Neural crest cell (in vitro differentiated cells): Measurements from ENCODE around the gene TPRKB. TPM values are rescaled to one million over a fixed set of nuclear protein-coding genes. Genes with fewer than 3 reads are reported as not detected.
"Not testable (repeated sequence)": the region's sequence is repeated elsewhere in the genome, so short reads cannot be mapped to it uniquely, and the experiment has no call there.

ENCODE experiments used
- DNase-seq: peaks from one replicate; pipeline ENCODE4 v3.0.0; 2021; ENCODE audit warnings: low read depth, mixed read lengths, low spot score
- H3K27ac Mint-ChIP-seq: one replicate; pipeline ENCODE4 v1.8.0; 2021; ENCODE audit warnings: mild to moderate bottlenecking, mixed read lengths; ENCODE audit not compliant: unreplicated experiment
- H3K27me3 Mint-ChIP-seq: 2 replicates; pipeline ENCODE4 v1.8.0; 2021; ENCODE audit warnings: low read depth, mild to moderate bottlenecking, mixed read lengths
- H3K36me3 Mint-ChIP-seq: 2 replicates; pipeline ENCODE4 v1.8.0; 2021; ENCODE audit warnings: low read depth, mild to moderate bottlenecking, mixed read lengths
- H3K4me1 Mint-ChIP-seq: 2 replicates; pipeline ENCODE4 v1.8.0; 2021; ENCODE audit warnings: mixed read lengths
- H3K4me3 Mint-ChIP-seq: one replicate; pipeline ENCODE4 v1.8.0; 2021; ENCODE audit warnings: mild to moderate bottlenecking, mixed read lengths
- H3K9me3 Mint-ChIP-seq: 2 replicates; pipeline ENCODE4 v1.8.0; 2021; ENCODE audit warnings: mixed read lengths
- total RNA-seq: library from RNA; stranded (reverse); gene quantifications from 2 replicates; pipeline ENCODE4 v1.2.1, GENCODE V29; 2021
- TF ChIP-seq, protein P1 (sequence below): fragments of 200-600 bp; sonication (generic); conservative IDR thresholded peaks from 2 replicates; pipeline ENCODE4 v1.5.0; 2021; ENCODE audit warnings: antibody characterized with exemption, mild to moderate bottlenecking

Gene TPRKB
- total RNA-seq, 1 donor from 2014 or later: 44.2 TPM

DNA sequence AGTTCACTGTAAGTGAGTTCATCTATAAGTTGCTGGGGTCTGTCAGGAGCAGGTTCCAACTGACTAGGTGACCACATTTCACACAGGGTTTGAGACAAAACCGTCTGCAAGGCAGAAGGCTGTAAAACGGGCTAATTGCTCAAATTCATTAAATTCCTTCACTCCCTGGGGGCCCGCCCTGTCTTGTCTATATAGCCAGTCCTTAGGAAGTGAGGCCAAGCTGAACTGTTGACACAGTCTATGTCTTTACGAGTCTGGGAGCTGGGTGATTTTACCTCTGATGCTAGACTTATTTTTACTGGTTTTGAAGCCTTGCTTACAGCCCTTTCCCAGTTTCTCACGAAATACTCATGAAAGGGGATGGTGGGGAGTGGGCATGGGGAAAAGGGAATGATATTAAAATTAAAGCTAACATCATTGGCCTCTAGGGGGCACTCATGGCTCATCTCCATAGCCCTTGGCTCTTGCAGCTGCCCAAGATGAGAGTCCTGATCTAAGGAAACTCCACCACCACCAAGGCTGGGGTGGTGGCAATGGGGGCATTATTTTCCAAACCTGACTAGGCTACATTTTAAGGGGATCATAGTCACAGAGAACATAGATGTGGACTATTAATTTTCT lies 57.1 kb downstream of the TPRKB start:
- not testable (repeated sequence) for H3K36me3 Mint-ChIP-seq, H3K27ac Mint-ChIP-seq, H3K4me1 Mint-ChIP-seq, H3K4me3 Mint-ChIP-seq, H3K9me3 Mint-ChIP-seq
- H3K27me3 Mint-ChIP-seq: peaks cover 22% of the 10 kb centered on the region
- peak; percentile 51 for DNase-seq
- TF ChIP-seq, protein P1, sequence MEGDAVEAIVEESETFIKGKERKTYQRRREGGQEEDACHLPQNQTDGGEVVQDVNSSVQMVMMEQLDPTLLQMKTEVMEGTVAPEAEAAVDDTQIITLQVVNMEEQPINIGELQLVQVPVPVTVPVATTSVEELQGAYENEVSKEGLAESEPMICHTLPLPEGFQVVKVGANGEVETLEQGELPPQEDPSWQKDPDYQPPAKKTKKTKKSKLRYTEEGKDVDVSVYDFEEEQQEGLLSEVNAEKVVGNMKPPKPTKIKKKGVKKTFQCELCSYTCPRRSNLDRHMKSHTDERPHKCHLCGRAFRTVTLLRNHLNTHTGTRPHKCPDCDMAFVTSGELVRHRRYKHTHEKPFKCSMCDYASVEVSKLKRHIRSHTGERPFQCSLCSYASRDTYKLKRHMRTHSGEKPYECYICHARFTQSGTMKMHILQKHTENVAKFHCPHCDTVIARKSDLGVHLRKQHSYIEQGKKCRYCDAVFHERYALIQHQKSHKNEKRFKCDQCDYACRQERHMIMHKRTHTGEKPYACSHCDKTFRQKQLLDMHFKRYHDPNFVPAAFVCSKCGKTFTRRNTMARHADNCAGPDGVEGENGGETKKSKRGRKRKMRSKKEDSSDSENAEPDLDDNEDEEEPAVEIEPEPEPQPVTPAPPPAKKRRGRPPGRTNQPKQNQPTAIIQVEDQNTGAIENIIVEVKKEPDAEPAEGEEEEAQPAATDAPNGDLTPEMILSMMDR: peak; percentile 67

Other genes with a start within 250 kb of the TPRKB start
- not detected in 2 replicates for gene NAT8, start 94.9 kb downstream of the TPRKB start, total RNA-seq
- gene DUSP11, start 42.8 kb upstream of the TPRKB start, total RNA-seq: 17.7 and 18.2 TPM in 2 replicates
- not detected in 2 replicates for gene C2orf78, start 46.8 kb upstream of the TPRKB start, total RNA-seq
- gene STAMBP, start 91.6 kb upstream of the TPRKB start, total RNA-seq: 37.4 and 44.7 TPM in 2 replicates
- gene ACTG2, start 155.7 kb upstream of the TPRKB start, total RNA-seq: 0.39 TPM in 1 of 2 replicates, not detected in the other
- gene DGUOK, start 189.5 kb upstream of the TPRKB start, total RNA-seq: 97.7 and 100 TPM in 2 replicates
- gene TET3, start 247.6 kb upstream of the TPRKB start, total RNA-seq: 30.2 and 30.3 TPM in 2 replicates